ENCODE results near the gene BEGAIN. TPM values are rescaled to one million over a fixed set of nuclear protein-coding genes. Genes with fewer than 3 reads are reported as not detected.

The BEGAIN gene
- total RNA-seq, 1 donor from 2014 or later, result 0.54 TPM

DNA sequence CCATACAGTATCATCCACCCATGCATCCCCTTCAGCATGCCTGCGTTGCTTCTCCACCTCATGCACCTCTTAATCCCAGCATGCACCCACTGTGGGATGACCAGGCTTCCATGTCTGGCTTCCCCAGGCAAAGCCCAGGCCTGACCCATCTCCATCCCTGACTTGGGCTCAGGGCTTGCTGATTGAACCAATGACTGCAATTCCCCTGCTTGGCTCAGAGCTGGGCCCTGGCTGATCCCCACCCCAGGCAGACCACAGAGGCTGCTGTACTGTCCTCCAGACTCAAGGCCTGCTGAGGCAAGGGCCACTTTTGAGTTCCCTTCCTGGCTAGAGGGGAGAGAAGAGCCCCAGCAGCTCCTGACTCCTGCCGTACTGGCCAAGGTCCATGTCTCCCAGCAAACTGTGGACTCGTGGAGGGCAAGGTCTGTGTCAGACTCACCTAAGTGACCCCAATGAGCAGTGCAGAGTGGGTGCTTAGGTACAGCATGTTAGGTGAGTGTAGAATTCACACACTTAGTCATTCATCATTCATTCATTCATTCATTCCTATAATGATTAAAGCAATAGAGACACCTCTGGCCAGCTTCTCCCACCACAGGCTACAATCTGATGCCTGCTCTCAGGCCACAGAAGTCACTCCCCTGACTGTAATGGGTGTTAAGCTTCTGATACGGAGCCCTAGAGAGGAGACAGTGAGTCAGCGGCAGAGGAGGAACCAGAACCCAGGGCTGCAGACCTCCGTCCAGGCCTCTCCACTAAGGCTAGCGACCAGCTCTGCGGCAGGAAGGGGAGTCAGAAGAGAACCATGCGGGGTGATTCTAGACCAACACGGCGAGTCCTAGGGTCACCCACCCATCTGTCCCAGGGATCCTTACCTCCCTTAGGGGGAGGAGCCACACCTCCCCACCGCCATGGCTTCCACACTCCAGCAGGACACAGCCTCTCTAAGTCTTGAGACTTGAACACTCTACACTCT is 2.9 kb downstream of the BEGAIN start:
- no peak for DNase-seq (ENCODE audit: low read depth)
- H3K4me1 ChIP-seq (ENCODE audit: insufficient read depth, low read length), result peaks cover 5% of the 10 kb centered on the region
- no peak for TF ChIP-seq EZH2 (IDR thresholded peaks at IDR 0.05; ENCODE audit: insufficient read depth, low read length)
- TF ChIP-seq, protein P1, sequence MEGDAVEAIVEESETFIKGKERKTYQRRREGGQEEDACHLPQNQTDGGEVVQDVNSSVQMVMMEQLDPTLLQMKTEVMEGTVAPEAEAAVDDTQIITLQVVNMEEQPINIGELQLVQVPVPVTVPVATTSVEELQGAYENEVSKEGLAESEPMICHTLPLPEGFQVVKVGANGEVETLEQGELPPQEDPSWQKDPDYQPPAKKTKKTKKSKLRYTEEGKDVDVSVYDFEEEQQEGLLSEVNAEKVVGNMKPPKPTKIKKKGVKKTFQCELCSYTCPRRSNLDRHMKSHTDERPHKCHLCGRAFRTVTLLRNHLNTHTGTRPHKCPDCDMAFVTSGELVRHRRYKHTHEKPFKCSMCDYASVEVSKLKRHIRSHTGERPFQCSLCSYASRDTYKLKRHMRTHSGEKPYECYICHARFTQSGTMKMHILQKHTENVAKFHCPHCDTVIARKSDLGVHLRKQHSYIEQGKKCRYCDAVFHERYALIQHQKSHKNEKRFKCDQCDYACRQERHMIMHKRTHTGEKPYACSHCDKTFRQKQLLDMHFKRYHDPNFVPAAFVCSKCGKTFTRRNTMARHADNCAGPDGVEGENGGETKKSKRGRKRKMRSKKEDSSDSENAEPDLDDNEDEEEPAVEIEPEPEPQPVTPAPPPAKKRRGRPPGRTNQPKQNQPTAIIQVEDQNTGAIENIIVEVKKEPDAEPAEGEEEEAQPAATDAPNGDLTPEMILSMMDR (IDR thresholded peaks at IDR 0.05; ENCODE audit: insufficient read depth, low read depth, low read length), result no peak
- no peak overlapping the region for H2AFZ ChIP-seq (ENCODE audit: low read depth, low read length)
- no peak for FAIRE-seq
- H3K79me2 ChIP-seq (ENCODE audit: insufficient read depth, low read length), result no peaks in the 10 kb centered on the region
- no peaks in the 10 kb centered on the region for H4K20me1 ChIP-seq (ENCODE audit: insufficient read depth, low read length)
- no peaks in the 10 kb centered on the region for H3K36me3 ChIP-seq (ENCODE audit: insufficient read depth, low read length)
- peaks cover 55% of the 10 kb centered on the region for H3K27me3 Mint-ChIP-seq (ENCODE audit: low read depth, unreplicated experiment)
- no peak overlapping the region for H3K4me3 ChIP-seq (ENCODE audit: insufficient read depth, low read depth, low read length)
- H3K4me1 Mint-ChIP-seq (ENCODE audit: low read depth, unreplicated experiment), result no peaks in the 10 kb centered on the region
- peaks cover 3% of the 10 kb centered on the region for H3K9me3 Mint-ChIP-seq (ENCODE audit: unreplicated experiment)
- no peak overlapping the region for H3K4me2 ChIP-seq (ENCODE audit: low read length)
- H3K9me3 ChIP-seq (ENCODE audit: insufficient read depth, low read depth, low read length), result no peaks in the 10 kb centered on the region
- H3K27ac ChIP-seq (ENCODE audit: low read depth, low read length), result no peak overlapping the region
- no peak overlapping the region for H3K9ac ChIP-seq (ENCODE audit: low read length)
- no peak overlapping the region for H3K27ac Mint-ChIP-seq (ENCODE audit: unreplicated experiment)
- H3K4me3 Mint-ChIP-seq (ENCODE audit: unreplicated experiment), result no peak overlapping the region
- H3K36me3 Mint-ChIP-seq (ENCODE audit: low read depth, unreplicated experiment), result peaks cover 3% of the 10 kb centered on the region
- H3K27me3 ChIP-seq (ENCODE audit: insufficient read depth, low read length), result peaks cover 9% of the 10 kb centered on the region

- Histone ChIP-seq H3K4me3 (ENCODE audit: insufficient read depth, low read depth, low read length) (no peak overlapping the region), H3K36me3 (ENCODE audit: insufficient read depth, low read length) (no peaks in the 10 kb centered on the region), H3K79me2 (ENCODE audit: insufficient read depth, low read length) (no peaks in the 10 kb centered on the region), H3K27me3 (ENCODE audit: insufficient read depth, low read length) (peaks cover 5% of the 10 kb centered on the region), H3K9ac (ENCODE audit: low read length) (no peak overlapping the region), H3K9me3 (ENCODE audit: insufficient read depth, low read depth, low read length) (no peaks in the 10 kb centered on the region), H3K4me2 (ENCODE audit: low read length) (no peak overlapping the region), H2AFZ (ENCODE audit: low read depth, low read length) (no peak overlapping the region), H3K4me1 (ENCODE audit: insufficient read depth, low read length) (peaks cover 5% of the 10 kb centered on the region), H4K20me1 (ENCODE audit: insufficient read depth, low read length) (no peaks in the 10 kb centered on the region), H3K27ac (ENCODE audit: low read depth, low read length) (no peak overlapping the region)
- Mint-ChIP-seq H3K27ac (ENCODE audit: unreplicated experiment) (no peak overlapping the region), H3K4me3 (ENCODE audit: unreplicated experiment) (no peak overlapping the region), H3K4me1 (ENCODE audit: low read depth, unreplicated experiment) (no peaks in the 10 kb centered on the region), H3K36me3 (ENCODE audit: low read depth, unreplicated experiment) (peaks cover 3% of the 10 kb centered on the region), H3K27me3 (ENCODE audit: low read depth, unreplicated experiment) (peaks cover 51% of the 10 kb centered on the region), H3K9me3 (ENCODE audit: unreplicated experiment) (peaks cover 6% of the 10 kb centered on the region)
- DNase-seq (ENCODE audit: low read depth) (no peak), FAIRE-seq (no peak)
- no peak for TF ChIP-seq EZH2 (IDR thresholded peaks at IDR 0.05; ENCODE audit: insufficient read depth, low read length)
- TF ChIP-seq, protein P1 (IDR thresholded peaks at IDR 0.05; ENCODE audit: insufficient read depth, low read depth, low read length), result no peak
Observed at GRCh38 chr14:100583245-100583644, 4.0 kb downstream of the BEGAIN start.

All from astrocyte (in vitro differentiated cells and primary cell).